Prostate gland (tissue), 2 donors: Measurements from ENCODE around the gene STK25.

Experiments
- CTCF ChIP-seq, 4 experiments: fragments of 200-600 bp in 2 of 4; fragments of 450-650 bp in 2 of 4; sonication (generic) in 2 of 4; IDR thresholded peaks; 1 replicate in 3 of 4; 2 replicates in 1 of 4; pipeline ENCODE4 v1.5.1; 2016 to 2019; ENCODE audit warnings: antibody characterized with exemption in 4 of 4, mild to moderate bottlenecking in 2 of 4, moderate library complexity in 2 of 4
- POLR2A ChIP-seq: fragments of 450-650 bp; IDR thresholded peaks from one replicate; pipeline ENCODE4 v1.6.1; 2016; ENCODE audit warnings: antibody characterized with exemption, mild to moderate bottlenecking
- POLR2AphosphoS5 ChIP-seq: sonication (generic); formaldehyde crosslinking; IDR thresholded peaks from one replicate; pipeline ENCODE4 v1.6.1; 2017; ENCODE audit warnings: antibody characterized with exemption

GRCh38 chr2:241459520-241459919 lies 48.9 kb downstream of the STK25 start:
- TF ChIP-seq POLR2AphosphoS5: no peak
- no peak for TF ChIP-seq CTCF (IDR thresholded peaks at IDR 0.05)
- no peak for TF ChIP-seq POLR2A
